H1 (cell line): ENCODE results near the gene STARD13. TPM values are rescaled to one million over a fixed set of nuclear protein-coding genes. Genes with fewer than 3 reads are reported as not detected.

Experiments
- BACH1 ChIP-seq: IDR thresholded peaks from 2 replicates; pipeline ENCODE4 v1.6.1; 2012; ENCODE audit warnings: low read length, improper control_type of control experiment
- BCL11A ChIP-seq, 2 experiments: IDR thresholded peaks; one replicate each; pipeline ENCODE4 v1.6.1; 2011; ENCODE audit warnings: low read depth in 2 of 2, low read length in 2 of 2, mild to moderate bottlenecking in 2 of 2
- CHD7 ChIP-seq: fragments of 300-600 bp; sonication (generic); IDR thresholded peaks from 2 replicates; pipeline ENCODE4 v1.7.1; 2012; ENCODE audit warnings: low read length, moderate library complexity, mild to moderate bottlenecking, inconsistent platforms; ENCODE audit not compliant: insufficient replicate concordance
- polyA plus RNA-seq, 7 experiments: library from polyadenylated mRNA; depleted of rRNA in 3 of 7; stranded (reverse) in 5 of 7; unstranded in 2 of 7; fragments of >200 nt in 5 of 7; fragments of 200-250 nt in 2 of 7; gene quantifications; 1 replicate in 5 of 7; 2 replicates in 1 of 7; 4 replicates in 1 of 7; pipeline versions ENCODE4 v1.2.1 to v1.2.3, GENCODE V29; 2011 to 2013; ENCODE audit warnings: missing spikeins in 2 of 7, mixed read lengths in 2 of 7
- total RNA-seq: library from RNA; stranded (reverse); fragmentation: NEBNext Ultra II Directional; extraction: Animal tissue kit (Norgen Biotek cat#: 25700); gene quantifications from 2 replicates; pipeline ENCODE4 v1.2.1, GENCODE V29; 2021

Gene STARD13
- total and polyA plus RNA-seq, 2 of the 8 experiments (the other 6 are each of a cell fraction or from before 2014, with no cell fraction given), result 0.82 to 2.9 TPM

GRCh38 chr13:33181264-33181663 is 104.3 kb downstream of the STARD13 start (continued):
- TF ChIP-seq CHD7 (no peak), BCL11A (IDR thresholded peaks at IDR 0.05; ENCODE audit: low read depth in 2 of 2, low read length in 2 of 2) (no peak), BACH1 (no peak)
- TF ChIP-seq, all 59 proteins: peak for 0
